SK-N-SH treated with all-trans-retinoic acid at 6 μM for 48 hours (cell line): ENCODE measurements around the gene TCERG1L.

Source experiments
- OSR1 ChIP-seq: fragments of 250-450 bp; sonication (Bioruptor Pico); IDR thresholded peaks from 2 replicates; pipeline ENCODE4 v1.8.0; 2022; ENCODE audit warnings: moderate library complexity, mild to moderate bottlenecking, inconsistent platforms
- PPARA ChIP-seq: fragments of 250-450 bp; sonication (Bioruptor Pico); IDR thresholded peaks from 2 replicates; pipeline ENCODE4 v1.5.0; 2020; ENCODE audit warnings: mild to moderate bottlenecking, borderline replicate concordance
- TOX ChIP-seq: fragments of 250-450 bp; sonication (Bioruptor Pico); IDR thresholded peaks from 2 replicates; pipeline ENCODE4 v1.8.0; 2021; ENCODE audit warnings: mild to moderate bottlenecking, moderate library complexity, borderline replicate concordance
- ZFP3 ChIP-seq: fragments of 250-450 bp; sonication (Bioruptor Pico); IDR thresholded peaks from 2 replicates; pipeline ENCODE4 v1.5.0; 2020; ENCODE audit warnings: mild to moderate bottlenecking, moderate library complexity
- ZNF70 ChIP-seq: fragments of 450-650 bp; formaldehyde crosslinking; IDR thresholded peaks from 2 replicates; pipeline ENCODE4 v1.5.0; 2020; ENCODE audit warnings: mild to moderate bottlenecking, moderate library complexity
- TF ChIP-seq, protein P1 (sequence below): fragments of 250-450 bp; sonication (Bioruptor Pico); IDR thresholded peaks from 2 replicates; pipeline ENCODE4 v1.5.1; 2020; ENCODE audit warnings: low read depth, mild to moderate bottlenecking, moderate library complexity
- TF ChIP-seq, protein P2 (sequence below): fragments of 250-450 bp; sonication (Bioruptor Pico); IDR thresholded peaks from 2 replicates; pipeline ENCODE4 v1.8.0; 2020; ENCODE audit warnings: mild to moderate bottlenecking, moderate library complexity, borderline replicate concordance
- TF ChIP-seq, protein P3 (sequence below): fragments of 250-450 bp; sonication (Bioruptor Pico); IDR thresholded peaks from 2 replicates; pipeline ENCODE4 v1.5.0; 2020; ENCODE audit warnings: mild to moderate bottlenecking, moderate library complexity

DNA sequence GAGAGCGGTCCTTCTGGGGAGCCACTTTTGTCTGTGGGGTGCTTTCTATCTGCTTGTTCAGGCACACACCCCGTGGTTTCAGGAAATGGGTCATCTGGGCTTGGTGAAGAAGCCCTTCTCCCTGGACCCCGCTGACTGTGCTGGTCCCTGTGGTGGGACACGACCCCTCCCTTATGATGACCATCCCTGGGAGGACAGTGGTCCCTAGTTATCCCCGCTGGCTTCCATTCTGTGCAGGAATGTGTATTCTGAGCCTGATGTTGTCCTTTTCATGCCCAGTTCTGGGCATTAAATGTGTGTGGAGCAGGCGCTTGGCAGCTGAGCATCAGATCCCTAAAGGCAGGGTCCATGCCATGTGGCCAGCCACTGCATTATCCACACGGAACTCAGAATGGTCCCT is 71.6 kb downstream of the TCERG1L start:
- TF ChIP-seq PPARA (CRISPR knock-in tag), result no peak
- no peak for TF ChIP-seq ZFP3 (CRISPR knock-in tag)
- TF ChIP-seq, protein P1, sequence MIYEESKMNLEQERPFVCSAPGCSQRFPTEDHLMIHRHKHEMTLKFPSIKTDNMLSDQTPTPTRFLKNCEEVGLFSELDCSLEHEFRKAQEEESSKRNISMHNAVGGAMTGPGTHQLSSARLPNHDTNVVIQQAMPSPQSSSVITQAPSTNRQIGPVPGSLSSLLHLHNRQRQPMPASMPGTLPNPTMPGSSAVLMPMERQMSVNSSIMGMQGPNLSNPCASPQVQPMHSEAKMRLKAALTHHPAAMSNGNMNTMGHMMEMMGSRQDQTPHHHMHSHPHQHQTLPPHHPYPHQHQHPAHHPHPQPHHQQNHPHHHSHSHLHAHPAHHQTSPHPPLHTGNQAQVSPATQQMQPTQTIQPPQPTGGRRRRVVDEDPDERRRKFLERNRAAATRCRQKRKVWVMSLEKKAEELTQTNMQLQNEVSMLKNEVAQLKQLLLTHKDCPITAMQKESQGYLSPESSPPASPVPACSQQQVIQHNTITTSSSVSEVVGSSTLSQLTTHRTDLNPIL, result no peak
- TF ChIP-seq, protein P2, sequence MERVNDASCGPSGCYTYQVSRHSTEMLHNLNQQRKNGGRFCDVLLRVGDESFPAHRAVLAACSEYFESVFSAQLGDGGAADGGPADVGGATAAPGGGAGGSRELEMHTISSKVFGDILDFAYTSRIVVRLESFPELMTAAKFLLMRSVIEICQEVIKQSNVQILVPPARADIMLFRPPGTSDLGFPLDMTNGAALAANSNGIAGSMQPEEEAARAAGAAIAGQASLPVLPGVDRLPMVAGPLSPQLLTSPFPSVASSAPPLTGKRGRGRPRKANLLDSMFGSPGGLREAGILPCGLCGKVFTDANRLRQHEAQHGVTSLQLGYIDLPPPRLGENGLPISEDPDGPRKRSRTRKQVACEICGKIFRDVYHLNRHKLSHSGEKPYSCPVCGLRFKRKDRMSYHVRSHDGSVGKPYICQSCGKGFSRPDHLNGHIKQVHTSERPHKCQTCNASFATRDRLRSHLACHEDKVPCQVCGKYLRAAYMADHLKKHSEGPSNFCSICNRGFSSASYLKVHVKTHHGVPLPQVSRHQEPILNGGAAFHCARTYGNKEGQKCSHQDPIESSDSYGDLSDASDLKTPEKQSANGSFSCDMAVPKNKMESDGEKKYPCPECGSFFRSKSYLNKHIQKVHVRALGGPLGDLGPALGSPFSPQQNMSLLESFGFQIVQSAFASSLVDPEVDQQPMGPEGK (CRISPR knock-in tag), result no peak
- TF ChIP-seq ZNF70, result no peak
- TF ChIP-seq TOX, result no peak
- TF ChIP-seq, protein P3, sequence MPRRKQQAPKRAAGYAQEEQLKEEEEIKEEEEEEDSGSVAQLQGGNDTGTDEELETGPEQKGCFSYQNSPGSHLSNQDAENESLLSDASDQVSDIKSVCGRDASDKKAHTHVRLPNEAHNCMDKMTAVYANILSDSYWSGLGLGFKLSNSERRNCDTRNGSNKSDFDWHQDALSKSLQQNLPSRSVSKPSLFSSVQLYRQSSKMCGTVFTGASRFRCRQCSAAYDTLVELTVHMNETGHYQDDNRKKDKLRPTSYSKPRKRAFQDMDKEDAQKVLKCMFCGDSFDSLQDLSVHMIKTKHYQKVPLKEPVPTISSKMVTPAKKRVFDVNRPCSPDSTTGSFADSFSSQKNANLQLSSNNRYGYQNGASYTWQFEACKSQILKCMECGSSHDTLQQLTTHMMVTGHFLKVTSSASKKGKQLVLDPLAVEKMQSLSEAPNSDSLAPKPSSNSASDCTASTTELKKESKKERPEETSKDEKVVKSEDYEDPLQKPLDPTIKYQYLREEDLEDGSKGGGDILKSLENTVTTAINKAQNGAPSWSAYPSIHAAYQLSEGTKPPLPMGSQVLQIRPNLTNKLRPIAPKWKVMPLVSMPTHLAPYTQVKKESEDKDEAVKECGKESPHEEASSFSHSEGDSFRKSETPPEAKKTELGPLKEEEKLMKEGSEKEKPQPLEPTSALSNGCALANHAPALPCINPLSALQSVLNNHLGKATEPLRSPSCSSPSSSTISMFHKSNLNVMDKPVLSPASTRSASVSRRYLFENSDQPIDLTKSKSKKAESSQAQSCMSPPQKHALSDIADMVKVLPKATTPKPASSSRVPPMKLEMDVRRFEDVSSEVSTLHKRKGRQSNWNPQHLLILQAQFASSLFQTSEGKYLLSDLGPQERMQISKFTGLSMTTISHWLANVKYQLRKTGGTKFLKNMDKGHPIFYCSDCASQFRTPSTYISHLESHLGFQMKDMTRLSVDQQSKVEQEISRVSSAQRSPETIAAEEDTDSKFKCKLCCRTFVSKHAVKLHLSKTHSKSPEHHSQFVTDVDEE (CRISPR knock-in tag), result no peak
- no peak for TF ChIP-seq OSR1 (CRISPR knock-in tag)
